ENCODE results near the gene ASPDH.
A peak's percentile ranks its signal among the peaks of the same experiment; 100 is the strongest.
"Not testable (repeated sequence)": the region's sequence is repeated elsewhere in the genome, so short reads cannot be mapped to it uniquely, and the experiment has no call there.

ASPDH gene

DNA sequence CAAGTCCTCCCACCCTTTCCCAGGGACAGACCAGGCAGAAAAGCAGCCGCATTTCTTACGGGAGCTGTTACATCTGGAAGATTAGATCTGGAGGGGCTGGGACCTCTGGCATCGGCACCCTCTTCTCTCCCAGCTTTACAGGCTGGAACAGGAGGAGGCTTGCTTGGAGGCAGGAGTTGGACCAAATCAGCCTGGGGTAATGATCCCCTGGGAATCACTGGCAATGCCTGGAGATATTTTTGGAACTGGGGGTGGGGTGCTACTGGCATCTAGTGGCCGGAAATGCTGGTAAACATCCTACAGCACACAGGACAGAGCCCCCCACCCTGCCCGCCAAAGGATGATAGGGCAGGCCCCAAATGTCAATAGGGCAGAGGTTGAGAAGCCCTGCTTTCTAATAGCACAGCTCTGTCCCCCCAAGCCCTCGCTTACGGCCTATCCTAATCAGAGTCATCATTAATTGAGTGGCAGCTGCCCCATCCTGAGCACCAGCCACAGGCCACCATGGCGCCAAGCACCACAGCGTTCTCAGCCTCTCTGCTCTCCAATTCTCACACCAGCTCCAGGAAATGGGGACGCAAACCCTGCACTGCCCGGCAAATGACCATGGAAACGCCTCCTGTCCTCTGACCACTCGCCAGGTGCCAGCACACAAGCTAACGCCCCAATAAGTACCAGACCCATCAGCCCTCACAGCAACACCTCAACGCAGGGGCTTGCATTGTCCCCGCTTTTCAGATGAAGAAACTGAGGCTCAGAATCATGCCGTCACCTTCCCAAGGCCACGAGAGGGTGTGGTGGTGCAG, 33.9 kb upstream of the ASPDH start:
- no peak for DNase-seq (ENCODE audit: low read depth)

DNA sequence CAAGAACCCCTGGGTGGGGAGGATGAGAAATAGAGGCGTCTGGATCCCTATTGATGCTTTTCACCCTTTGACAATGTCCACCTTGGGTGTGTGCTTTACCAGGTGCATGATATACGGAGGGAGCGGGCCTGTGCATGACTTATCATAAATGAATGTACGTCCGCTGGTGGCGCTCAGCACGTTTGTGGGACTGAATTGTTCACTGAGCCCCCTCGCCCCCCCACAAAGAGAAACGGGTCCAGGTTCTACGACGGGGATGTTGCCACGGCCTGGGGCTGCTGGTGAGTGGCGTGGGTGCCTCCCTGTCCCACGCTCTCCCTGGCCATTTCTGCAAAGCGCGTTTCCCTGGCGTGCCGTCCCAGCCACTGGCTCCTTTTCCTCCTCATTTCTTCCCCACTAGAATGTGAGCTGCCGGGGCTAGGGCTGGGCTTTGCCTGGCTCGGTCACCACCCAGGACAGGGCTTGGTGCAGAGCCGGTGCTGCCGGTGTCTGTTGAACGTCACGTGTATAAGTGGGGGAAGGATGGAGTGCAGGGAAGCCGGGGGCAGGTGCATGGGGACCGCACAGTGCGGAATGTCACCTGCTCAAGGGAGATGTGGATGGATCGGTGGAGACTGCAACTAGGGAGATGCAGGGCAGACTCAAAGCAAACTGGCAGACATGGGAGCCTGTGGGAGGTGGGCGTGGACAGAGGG, 33.0 kb upstream of the ASPDH start:
- DNase-seq (ENCODE audit: low read depth): no peak

DNA sequence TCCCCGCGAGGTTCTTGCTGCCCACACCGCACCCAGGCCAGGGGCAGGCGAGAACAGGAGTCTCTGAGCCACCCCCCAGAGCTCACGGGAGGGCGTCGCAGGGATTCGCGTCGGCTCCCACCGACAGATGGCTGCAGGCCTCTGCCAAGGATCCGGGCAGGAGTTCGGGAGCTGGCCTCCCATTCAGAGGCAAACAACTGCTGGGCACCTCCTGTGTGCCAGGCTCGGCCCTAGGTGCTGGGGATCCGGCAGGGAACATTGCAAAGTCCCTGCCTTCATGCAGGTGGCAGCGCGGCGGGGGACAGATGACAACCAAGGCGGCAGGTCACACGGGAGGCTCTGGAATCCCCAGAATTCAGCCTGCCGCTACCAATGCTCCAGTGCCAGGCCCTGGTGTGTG, 29.2 kb upstream of the ASPDH start:
- DNase-seq (ENCODE audit: low read depth): no peak

DNA sequence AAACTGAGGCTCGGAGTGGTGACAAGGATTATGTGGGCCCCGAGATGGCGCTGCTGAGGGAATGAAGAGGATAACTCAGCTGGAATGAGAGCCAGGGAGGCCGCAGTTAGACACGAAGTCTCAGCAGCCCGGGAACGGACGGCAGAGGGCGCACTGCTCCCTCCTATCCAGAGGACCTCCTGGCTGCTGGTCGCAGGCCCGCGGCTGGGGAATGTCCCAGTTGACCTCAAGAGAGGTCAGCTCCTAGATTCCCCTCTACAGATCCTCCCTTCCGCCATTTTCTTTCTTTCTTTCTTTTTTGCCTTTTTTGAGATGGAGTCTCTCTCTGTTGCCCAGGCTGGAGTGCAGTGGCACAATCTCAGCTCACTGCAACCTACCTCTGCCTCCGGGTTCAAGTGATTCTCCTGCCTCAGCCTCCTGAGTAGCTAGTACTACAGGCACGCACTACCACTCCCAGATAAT, 24.1 kb upstream of the ASPDH start:
- peak; percentile 24 for DNase-seq (ENCODE audit: low read depth)

DNA sequence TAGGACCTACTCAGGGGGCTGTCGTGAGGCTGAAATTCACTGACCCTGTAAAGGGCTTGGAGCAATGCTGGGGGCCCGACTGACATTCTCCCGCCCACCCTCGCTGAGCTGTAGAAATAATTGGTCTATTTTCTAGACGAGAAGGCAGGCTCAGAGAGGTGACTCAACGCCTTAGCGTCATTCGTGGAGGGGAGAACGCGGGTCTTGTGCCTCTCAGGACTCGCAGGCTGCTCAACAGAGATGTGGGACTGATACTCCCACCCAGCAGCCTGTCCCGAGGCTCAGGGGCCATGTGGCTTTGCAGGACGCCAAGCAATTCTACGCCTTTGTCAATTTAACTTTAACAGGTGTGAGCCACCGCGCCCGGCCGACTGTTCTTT, 23.6 kb upstream of the ASPDH start:
- no peak for DNase-seq (ENCODE audit: low read depth)

DNA sequence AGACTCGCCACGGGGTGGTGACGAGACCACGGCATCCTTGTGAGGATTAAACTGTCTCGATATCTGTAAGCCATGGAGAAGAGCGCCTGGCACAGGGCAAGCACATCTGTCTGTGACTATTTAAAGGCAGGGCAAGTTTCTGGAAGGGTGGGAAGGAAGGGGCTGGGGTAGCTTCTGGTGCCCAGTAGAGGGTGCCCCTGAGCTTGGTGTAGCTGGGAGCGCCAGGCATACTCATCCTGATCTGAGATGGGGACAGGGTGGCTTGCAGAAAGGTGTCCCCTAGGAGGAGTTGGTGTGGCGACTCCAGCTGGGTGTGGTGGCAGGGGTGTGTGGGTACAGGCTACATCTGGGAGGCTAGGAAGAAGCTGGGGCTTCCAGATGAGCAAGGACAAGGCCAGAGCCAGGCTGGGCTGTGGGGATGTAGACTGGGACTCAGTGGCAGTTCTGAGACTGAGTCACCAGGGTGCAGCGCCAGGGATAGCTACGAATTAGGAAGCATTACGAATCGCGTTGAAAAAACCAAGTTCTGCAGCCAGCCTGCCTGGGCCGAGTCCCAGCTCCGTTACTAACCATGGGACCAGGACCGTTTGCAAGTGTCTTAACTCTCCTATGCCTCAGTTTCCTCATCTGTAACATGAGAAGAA, 23.1 kb upstream of the ASPDH start:
- no peak for DNase-seq (ENCODE audit: low read depth)

DNA sequence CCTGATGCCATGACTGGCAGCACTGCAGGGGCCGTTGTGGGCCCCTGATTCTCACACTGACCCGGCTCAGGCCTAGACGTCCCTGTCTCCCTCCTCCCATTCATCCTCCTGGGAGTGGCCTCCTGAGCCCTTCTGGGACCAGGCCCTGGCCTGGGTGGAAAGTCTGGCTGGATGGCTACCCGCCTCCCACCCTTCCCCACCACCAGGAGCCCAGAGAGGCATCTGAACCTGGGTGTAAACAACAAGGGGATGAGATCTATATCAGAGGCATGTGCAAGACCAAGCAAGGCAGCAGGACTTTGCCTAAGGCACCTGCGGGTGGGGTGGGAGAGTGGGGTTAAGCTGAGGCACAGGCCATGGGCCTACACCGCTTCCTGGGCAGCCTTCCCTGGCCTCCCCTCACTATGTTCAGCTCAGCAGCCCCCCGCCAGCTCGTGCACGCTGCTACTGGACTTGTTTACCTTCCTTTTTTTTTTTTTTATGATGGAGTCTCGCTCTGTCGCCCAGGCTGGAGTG, 22.0 kb upstream of the ASPDH start:
- no peak for DNase-seq (ENCODE audit: low read depth)

DNA sequence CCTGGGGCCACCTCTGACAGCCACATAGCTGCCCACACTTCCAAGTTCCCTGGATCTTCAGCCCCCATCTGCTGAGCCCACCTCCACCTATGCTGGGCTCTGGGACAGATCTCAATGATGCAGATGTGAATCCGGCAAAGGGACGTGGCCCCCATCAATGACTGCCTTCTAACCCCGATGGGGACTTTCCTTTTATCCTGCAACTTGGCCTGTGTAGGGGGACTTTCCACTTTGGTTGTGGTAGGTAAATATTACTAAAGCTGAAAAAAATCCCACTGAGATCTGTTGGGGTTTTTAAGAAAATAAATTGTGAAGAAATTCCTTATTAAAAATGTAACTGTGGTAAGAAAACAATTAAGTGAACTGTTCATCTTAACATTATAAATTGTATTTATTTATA, 20.8 kb upstream of the ASPDH start:
- DNase-seq (ENCODE audit: low read depth): no peak

DNA sequence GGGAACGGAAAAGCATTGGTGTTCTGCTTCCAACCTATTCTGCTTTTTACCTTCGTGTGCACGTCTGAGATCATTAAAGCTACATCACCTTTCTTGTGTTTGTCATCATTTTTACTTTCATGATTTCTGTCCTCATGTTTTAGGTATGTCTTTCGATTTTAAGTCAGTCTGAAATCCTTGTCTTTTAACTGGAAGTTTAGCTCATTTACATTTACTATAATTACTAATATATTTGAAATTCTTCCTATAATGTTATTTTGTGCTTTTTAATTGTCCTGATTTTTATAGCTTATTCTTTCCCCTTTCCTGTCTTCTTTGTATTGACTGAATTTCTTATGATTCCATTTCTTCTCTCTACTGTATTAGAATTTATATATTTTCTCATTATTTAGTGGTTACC, 19.2 kb upstream of the ASPDH start:
- DNase-seq (ENCODE audit: low read depth): no peak

DNA sequence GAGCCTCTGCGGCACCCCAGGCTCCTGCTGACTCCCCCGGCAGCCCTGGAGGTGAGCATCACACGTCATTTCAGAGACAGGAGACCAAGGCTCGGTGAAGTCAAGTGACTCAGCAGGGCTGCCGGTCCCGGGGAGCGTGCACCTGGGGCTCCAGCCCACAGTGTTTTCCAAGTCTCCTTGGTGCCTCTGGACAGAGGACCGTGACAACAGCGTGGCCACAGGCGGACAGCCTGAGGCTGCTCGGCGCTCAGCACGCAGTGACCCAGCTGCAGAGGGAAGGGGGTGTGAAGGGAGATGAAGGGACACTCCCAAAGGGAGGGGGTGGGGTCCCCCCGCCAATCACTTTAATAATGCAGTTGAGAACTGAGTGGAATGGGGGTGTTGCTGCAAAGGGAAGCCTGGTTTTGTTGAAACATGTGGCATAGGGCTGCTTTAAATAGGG, 17.5 kb upstream of the ASPDH start:
- DNase-seq (ENCODE audit: low read depth): no peak

DNA sequence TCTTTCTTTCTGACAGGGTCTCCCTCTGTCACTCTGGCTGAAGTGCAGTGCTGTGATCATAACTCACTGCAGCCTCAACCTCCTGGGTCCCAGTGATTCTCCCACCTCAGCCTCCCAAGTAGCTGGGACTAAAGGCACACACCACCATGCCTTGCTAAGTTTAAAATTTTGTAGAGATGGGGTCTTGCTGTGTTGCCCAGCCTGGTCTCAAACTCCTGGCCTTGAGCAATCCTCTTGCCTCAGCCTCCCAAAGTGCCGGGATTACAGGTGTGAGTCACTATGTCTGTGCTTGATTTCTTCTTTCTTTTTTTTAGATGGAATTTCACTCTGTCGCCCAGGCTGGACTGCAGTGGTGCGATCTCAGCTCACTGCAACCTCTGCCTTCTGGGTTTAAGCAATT, 14.3 kb upstream of the ASPDH start:
- DNase-seq (ENCODE audit: low read depth): not testable (repeated sequence)

DNA sequence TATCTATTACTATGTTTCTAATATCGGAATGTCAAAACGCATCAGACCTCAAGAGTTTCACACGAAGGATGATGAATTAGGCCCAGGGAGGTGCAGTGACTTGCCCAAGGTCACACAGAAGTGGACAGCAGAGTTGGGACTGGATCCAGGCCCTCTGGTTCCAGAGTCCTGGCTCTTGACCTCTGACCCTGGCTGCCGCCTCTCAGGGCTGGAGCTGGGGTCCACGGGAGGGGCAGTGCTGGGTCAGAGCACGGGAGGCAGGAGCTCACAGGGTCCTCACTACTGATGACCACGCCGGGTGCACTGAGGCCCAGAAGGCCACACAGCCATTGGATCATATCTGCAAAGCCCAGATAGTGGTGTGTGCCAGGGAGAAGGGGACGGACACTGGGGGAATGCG, 9.2 kb upstream of the ASPDH start:
- DNase-seq (ENCODE audit: low read depth): no peak

DNA sequence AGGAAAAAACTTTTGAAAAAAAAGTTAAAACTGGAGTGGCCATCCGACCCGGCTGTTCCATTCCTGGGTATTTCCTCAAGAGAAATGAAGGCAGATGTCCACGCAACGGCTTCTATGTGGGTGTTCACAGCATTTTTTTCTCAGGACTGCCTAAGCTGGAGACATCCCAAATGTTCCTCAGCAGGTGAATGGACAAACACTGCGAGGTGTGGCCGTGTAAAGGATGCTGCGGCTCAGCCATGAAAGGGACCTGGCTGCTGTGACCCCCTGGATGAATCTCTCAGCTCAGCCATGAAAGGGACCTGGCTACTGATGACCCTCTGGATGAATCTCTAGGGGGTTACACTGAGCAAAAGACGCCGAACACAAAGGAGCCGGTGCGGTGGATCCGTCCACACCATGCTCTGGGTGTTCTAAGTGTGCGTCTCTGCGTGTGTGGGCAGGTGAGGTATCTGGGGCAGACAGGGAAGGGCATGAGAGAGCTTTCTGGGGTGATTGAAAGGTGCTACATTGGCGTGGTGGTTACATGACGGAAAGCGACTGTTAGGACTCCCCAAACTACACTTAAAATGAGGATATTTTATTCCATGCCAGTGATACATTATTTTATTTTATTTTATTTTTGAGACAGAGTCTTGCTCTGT, 7.2 kb upstream of the ASPDH start:
- no peak for DNase-seq (ENCODE audit: low read depth)

DNA sequence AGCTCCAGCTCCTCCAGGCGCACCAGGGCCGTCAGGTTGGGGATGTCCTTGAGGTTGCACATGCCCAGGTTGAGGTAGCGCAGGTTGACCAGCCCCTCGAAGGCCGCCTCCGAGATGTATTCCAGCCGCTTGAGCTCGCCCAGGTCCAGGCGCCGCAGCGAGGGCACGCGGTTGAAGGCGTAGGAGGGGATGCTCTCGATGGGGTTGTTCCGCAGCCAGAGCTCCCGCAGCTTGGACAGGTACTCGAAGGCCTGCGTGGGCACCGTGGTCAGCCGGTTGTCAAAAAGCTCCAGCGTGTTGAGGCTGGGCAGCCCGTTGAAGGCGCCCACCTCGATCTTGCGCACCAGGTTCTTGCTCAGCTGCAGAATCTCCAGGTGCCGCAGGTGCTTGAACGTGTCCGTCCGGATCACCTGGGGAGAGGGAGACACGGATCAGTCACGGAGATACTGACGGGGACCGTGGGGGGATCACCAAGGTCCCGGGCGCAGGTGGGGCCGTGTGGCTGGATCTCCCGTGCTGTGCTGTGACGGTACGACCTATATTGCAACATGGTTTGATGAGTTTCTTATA, 5.4 kb upstream of the ASPDH start:
- no peak for DNase-seq (ENCODE audit: low read depth)

DNA sequence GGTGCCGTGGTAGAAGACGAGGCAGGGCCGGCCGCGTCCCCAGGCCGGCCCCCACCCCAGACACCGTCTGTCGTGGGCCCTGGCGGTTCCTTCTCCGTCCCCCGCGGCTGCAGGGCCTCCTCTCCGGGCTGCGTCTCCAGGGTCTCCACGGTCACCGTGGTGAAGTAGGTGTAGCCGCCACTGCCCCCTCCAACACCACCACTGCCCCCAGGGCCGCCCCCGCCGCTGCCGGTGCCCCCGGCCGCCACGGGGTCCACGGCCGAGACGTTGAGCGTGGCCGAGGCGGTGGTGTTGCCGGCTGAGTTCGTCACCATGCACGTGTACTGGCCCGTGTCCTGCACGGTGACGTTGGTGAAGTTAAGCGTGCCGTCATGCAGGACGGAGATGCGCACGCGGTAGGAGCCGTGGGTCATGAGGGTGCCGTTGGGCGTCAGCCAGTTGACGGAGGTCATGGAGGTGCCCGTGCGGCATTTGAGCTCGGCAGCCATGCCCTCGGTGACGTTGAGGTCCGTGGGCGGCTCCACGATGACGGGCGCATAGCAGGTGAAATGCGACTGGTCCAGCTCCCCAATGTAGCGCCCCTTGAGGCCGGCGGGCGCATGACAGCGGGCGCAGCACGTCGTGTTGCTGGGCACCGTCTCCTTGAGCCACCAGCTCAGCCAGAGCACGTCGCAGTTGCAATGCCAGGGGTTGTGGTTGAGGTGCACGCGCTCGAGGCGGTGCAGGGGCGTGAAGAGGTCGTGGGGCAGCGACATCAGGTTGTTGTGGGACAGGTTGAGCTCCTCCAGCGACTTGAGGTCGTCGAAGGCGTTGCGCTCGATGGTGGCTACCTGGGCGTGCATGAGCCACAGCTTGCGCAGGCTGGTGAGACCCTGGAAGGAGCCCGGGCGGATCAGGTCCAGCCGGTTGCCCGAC, 4.6 kb upstream of the ASPDH start:
- DNase-seq (ENCODE audit: low read depth): no peak

DNA sequence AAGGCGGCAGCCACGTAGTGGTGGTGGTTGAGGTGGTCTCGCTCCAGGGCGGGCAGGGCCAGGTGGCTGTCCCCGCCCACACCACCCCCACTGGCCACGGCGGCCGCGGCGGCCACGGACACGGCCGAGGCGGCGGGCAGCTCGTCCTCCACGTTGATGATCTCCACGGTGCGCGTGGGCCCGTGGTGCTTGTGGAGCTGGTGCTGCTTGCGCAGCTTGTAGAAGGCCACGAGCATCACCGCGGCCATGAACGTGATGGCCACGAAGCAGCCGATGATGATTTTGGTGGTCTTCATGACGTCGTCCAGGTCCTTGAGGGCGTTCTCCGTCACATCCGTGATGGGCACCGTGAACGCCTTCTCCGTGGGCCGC, 4.0 kb upstream of the ASPDH start:
- no peak for DNase-seq (ENCODE audit: low read depth)

DNA sequence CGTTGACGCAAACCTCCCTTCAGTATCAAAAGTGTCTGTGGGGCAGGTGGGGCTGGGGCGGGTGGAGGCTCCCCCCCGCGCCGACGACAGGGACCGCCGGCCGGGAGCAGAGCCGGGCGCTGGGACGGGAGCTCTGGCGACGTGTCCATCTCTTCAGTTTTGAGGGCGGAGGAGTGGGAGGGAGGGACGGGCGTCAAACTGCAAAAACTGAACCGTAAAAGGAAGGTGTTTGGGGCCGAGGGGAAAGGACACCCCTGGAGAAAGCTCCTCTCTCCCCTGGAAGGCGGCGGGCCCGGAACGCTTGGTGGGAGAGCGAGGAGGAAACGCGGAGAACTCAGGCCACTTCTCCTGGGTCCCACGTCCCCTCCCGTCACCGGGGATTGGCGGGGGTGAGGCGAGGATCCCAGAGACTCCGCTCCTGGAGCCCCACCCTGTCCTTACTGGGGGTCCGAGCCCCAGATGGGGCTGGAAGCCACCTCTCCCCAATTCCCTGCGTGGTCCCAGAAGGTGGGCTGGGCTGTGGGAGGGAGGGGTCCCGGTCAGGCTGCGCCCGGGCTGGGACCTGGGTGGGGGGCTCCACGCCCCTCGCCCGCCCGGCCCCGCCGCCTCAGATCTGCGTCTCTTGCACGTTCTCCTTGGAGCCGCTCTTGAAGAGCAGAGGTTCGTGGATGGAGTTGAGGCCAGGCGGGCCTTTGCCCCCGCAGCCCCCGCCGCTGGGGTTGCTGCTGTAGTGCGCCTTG, 3.4 kb upstream of the ASPDH start:
- DNase-seq (ENCODE audit: low read depth): no peak

DNA sequence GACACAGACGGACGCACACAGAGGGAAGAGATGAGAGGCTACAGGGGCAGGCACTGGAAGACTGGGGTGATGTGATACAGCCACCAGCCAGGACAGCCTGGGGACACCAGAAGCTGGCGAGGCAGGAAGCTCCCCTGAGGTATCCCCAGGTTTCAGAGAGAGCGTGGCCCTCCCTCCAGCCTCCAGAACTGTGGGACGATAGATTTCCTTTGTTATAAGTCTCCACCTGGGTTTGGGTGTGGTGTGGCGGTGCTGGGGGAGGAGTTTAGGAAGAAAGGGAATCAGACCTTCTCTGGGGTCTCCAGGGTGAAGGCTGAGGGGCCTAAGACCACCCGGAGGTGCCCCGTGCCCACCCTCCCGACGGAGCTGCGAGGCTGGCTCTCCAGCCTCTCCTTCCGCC, 2.7 kb upstream of the ASPDH start:
- DNase-seq (ENCODE audit: low read depth): no peak

DNA sequence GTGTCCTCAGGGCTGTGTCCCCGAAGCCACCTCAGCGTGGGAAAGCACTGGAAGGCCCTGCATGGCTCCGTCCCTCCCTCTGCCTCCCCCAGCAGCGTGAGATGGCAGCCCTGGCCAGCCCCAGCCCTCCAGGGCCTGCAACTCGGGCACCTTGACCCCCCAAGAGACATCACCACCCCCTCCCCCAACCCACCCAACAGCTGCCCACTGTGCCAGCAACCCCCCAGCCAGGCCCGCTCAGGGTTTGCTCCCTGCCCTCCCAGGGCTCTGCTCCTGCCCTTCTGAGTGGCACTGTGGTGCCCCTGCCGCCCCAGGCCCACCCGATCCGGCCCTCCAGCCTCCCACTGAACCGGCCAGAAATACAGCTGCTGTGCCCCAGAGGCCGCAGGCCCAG, 1.5 kb upstream of the ASPDH start:
- DNase-seq (ENCODE audit: low read depth): no peak
